ENCODE data around the gene DGCR2. TPM values are rescaled to one million over a fixed set of nuclear protein-coding genes. Genes with fewer than 3 reads are reported as not detected.

DGCR2 gene
- total and polyA plus RNA-seq, 2 of the 8 experiments (the other 6 are each of a cell fraction or from before 2014, with no cell fraction given), result 42.3 to 62.2 TPM

GRCh38 chr22:19128946-19129727, 6.9 kb upstream of the DGCR2 start (continued):
- TF ChIP-seq BRCA1 (IDR thresholded peaks at IDR 0.05; ENCODE audit: low read depth, low read length), result no peak
- TF ChIP-seq CEBPB (IDR thresholded peaks at IDR 0.05; ENCODE audit: low read depth, low read length), result no peak
- TF ChIP-seq MAFK (IDR thresholded peaks at IDR 0.05; ENCODE audit: low read depth, low read length), result no peak

Data from H1 (cell line).